Measurements from ENCODE around the gene KDR.
A peak's percentile ranks its signal among the peaks of the same experiment; 100 is the strongest.

DNA sequence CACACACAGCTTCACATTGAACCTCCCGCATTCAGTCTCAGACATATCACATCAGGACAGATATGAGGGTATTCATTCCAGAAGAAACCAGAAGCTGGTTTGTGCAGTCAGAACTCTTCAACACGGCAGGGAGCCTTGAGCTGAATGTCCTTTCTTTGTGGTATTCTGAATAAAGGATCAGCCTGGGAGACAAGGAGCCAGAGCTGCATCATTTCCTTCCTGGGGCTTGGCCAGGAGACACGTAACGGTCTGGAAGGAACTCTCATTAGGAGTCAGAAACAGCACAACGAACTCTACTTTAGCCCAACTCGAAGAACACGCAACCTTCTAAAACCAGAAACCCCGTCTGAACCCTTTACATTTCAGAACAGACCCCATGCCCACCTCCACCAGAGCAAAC, 46.4 kb downstream of the KDR start:
- TF ChIP-seq, protein P1, sequence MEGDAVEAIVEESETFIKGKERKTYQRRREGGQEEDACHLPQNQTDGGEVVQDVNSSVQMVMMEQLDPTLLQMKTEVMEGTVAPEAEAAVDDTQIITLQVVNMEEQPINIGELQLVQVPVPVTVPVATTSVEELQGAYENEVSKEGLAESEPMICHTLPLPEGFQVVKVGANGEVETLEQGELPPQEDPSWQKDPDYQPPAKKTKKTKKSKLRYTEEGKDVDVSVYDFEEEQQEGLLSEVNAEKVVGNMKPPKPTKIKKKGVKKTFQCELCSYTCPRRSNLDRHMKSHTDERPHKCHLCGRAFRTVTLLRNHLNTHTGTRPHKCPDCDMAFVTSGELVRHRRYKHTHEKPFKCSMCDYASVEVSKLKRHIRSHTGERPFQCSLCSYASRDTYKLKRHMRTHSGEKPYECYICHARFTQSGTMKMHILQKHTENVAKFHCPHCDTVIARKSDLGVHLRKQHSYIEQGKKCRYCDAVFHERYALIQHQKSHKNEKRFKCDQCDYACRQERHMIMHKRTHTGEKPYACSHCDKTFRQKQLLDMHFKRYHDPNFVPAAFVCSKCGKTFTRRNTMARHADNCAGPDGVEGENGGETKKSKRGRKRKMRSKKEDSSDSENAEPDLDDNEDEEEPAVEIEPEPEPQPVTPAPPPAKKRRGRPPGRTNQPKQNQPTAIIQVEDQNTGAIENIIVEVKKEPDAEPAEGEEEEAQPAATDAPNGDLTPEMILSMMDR (IDR thresholded peaks at IDR 0.05), result no peak
- peak in 1 of 2 donors; percentile 23 for TF ChIP-seq POLR2A (IDR thresholded peaks at IDR 0.05)
